Measurements from ENCODE around the gene ST6GALNAC3.

Gene ST6GALNAC3

DNA sequence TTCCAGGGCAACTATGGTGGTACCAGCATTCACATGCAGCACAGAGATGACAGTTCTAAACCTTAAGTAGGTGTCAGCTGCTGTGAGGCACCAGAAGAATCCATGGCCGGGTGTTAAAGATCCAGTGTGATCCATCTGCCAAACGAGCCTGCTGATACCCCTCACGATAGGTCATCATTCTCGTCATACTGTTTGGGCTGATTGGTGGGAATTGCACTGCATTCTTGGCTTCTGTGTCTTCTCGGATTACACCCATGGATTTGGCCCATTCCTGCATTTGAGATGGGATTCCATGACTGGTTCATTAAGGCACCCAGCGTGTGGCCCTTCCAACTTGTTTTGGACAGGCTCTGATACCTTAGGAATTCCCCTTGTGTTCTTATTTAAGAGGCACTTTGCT lies 55.2 kb downstream of the ST6GALNAC3 start:
- DNase-seq (ENCODE audit: insufficient read length, low spot score) (no peak), FAIRE-seq (no peak)
- no peak for TF ChIP-seq POLR2A (IDR thresholded peaks at IDR 0.05; ENCODE audit: low read depth, low read length)

DNA sequence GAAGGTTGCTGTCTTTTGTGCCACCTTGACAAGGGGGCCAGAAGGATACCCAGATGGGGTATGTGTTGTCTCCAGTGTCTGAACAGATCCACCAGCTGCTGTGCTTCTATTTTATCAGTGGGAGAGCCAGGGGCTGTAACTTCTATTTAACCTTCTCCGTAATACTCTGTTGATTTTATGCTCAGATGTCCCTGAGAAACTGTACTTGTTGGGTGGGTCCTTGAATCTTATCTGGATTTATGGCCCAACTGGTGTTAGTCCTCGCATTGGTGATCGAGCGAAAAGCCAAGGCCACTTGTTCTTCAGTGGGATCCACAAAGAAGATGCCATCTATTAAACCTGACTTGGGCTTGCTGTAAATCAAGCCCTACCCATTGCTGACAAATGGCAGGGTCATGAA lies 56.4 kb downstream of the ST6GALNAC3 start:
- no peak for TF ChIP-seq POLR2A (IDR thresholded peaks at IDR 0.05; ENCODE audit: low read depth, low read length)
- FAIRE-seq (no peak), DNase-seq (ENCODE audit: insufficient read length, low spot score) (no peak)

DNA sequence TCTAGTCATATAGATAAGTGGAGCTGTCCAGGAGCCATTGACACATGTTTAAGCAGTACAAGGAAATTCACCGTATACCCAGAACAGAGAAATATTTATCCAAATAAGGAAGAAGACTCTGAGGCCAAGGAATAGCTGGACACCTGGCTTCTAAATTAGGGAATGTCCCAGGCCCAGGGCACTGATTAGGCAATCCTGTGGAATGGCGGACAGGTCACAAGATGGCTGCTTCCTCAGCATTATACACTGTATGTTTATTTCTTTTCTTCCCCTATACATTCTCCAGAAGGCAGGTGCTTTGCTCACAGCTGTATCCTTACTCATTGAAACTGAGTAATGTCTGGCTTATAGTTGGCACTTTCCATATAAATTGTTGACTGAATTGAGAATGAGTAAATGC lies 59.4 kb downstream of the ST6GALNAC3 start:
- FAIRE-seq (no peak), DNase-seq (ENCODE audit: insufficient read length, low spot score) (no peak)
- no peak for TF ChIP-seq POLR2A (IDR thresholded peaks at IDR 0.05; ENCODE audit: low read depth, low read length)

DNA sequence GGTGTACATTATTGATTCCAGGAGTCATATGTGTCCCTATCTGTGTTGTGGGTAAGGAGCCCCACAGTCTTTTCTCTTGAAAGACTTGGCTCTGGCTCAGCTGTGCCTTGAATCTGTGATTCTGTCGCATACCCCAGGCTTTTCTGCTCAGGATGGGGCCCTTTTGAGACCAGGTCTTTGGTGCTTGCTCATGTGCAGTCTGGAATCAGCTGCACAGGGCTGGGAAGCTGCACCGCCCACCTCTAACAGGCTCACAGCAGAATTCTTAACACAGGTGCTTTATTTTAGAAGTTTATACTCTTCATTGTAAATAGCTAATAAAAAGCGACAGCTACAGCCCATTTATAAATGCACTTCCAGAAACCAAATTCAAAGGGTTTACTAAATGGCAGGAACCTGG lies 61.3 kb downstream of the ST6GALNAC3 start:
- DNase-seq (ENCODE audit: insufficient read length, low spot score) = no peak
- no peak for FAIRE-seq
- no peak for TF ChIP-seq POLR2A (IDR thresholded peaks at IDR 0.05; ENCODE audit: low read depth, low read length)

DNA sequence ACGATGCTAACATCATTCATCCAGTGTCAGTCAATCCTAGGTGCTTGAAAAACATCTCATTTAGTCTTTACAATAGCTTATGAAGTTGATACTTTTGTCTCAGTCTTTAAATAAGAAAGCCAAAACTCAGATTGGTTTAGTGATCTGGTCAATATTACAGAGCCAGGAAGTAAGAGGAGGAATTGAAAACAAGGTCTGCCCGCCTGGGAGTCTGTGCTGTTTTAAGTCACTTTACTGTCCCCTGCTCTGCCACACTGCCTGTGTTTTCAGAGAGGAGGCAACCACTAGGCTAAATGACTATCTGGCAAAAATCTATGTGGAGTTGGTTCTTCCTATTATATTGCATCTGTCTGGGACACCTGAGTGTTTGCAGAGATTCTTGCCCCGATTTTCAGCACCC lies 62.3 kb downstream of the ST6GALNAC3 start:
- no peak for TF ChIP-seq POLR2A (IDR thresholded peaks at IDR 0.05; ENCODE audit: low read depth, low read length)
- FAIRE-seq (no peak), DNase-seq (ENCODE audit: insufficient read length, low spot score) (no peak)

DNA sequence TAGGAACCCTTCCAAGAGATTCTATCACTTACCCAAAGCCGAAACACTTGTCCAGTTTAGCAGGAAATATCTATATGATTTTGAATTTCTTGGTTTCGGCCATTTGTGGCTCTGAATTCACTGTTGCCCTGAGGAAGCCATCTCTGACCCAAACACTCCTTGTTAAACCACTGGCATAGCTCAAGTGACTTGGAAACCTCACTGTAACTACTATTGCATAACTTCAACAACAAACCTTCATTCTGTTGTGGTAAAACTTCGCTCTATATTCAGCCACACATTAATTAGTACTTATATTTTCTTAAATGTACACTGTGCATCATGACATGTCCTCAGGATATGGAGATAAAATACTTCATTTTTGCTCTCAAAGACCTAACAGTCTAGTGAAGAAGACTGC lies 63.2 kb downstream of the ST6GALNAC3 start:
- no peak for TF ChIP-seq POLR2A (IDR thresholded peaks at IDR 0.05; ENCODE audit: low read depth, low read length)
- FAIRE-seq (no peak), DNase-seq (ENCODE audit: insufficient read length, low spot score) (no peak)

DNA sequence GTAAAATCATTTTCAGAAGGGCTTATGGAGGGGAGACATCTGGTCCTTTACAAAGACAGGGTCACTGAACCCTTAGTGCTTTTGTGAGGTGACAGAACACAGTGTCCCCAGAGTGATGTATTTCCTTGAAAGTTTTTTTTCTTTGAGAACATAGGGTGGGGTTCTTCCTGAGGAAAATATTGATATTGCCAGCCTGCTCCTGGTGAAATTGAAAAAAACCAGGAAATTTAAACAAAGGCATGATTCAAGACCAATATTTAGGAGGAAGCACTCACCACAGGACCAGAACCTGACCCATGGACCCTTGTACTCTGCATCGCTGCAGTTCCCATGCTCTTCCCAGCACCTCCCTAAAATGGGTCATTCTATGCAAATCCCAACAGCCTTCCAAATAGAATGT lies 63.7 kb downstream of the ST6GALNAC3 start:
- no peak for DNase-seq (ENCODE audit: insufficient read length, low spot score)
- no peak for TF ChIP-seq POLR2A (IDR thresholded peaks at IDR 0.05; ENCODE audit: low read depth, low read length)
- no peak for FAIRE-seq

DNA sequence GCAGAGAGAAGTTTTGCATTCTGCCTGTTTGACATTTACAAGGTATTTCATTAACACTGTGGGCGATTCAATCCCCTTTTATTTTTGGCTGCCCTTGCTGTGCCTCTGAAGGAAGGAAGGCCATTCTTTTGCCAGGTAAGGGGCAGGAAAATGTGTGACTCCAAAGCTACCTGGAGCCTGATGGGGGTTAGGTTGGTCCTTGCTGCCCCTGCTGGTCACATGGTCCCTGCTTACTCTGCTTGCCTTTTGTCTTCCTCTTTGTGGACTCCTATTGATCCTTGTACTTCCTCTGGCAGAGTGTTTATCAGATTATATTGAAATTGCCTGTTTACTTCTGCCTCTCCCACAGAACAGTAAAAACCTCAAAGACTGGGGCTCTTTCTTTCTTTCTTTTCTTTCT lies 65.7 kb downstream of the ST6GALNAC3 start:
- FAIRE-seq (no peak), DNase-seq (ENCODE audit: insufficient read length, low spot score) (no peak)
- TF ChIP-seq POLR2A (IDR thresholded peaks at IDR 0.05; ENCODE audit: low read depth, low read length) = no peak

DNA sequence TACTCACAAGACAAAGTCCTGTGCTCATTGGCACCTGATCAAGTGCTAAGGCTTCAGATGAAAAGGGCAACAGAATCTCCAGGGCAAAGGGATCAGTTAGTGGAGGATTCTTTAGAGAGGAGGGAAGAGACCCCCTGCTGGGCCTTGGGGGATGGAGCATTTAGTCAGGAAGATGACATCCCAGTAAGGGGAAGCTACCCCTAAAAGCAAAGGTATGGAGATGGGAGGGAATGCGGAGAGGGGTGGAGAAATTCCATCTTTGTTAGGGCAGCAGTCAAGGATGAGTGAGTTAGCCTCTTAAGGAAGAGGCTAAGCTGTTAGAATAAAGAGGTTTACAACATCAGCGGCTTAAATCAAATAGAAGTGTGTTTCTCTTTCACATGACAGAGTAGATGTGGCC lies 67.4 kb downstream of the ST6GALNAC3 start:
- no peak for FAIRE-seq
- no peak for DNase-seq (ENCODE audit: insufficient read length, low spot score)
- TF ChIP-seq POLR2A (IDR thresholded peaks at IDR 0.05; ENCODE audit: low read depth, low read length) = no peak

DNA sequence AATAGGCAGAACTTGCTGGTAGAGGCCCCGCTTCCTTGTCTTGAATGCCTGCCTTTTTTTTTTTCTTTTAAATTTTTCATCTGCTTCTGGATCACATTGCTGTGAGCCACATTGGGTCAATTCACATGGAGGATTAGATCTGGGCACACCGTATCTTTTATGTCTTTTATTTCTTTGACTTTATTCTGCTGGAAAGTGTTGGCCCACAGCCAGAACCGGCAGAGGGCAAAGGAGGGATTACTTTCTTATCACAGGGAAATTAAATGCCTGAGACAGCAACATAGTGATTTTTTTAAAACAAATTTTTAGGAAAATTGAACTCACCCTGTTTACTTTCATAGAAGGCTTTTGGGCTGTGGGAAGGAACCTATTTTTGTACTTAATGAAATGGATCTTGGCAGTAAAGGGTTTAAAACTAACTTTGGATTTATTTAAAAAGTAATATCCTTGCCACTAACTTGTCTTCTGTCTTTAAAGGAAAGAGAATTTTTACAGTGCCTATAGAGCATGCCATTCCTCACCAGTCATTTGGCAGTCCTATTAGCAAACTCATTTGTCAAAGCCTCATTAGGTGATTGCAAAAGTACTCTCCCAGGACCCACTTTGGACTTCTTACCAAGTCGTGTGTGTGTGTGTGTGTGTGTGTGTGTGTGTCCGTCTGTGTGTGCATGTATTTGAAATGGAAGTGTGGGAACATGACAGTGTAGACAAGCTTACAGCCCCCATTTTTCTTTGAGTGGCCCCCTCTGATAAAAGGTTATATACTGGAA lies 68.4 kb downstream of the ST6GALNAC3 start:
- no peak for FAIRE-seq
- DNase-seq (ENCODE audit: insufficient read length, low spot score) = no peak
- no peak for TF ChIP-seq POLR2A (IDR thresholded peaks at IDR 0.05; ENCODE audit: low read depth, low read length)

DNA sequence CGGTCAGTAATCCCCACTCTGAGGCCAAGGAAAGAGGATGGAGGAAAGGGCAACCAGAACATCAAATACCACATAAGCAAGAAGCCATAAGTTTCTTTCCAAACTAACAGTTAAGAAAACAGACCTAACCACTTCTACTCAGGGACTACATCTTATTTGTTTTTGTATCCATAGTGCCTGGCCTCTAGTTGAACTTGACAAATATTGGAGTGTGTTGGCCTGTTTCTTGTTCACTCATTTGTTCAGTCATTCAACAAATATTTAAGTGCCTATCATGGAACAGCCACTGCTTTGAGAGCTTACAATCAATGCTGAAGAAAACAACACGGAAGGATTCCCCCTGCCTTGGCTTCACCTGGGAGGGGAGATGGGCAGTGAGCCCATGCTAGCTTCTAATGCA lies 69.7 kb downstream of the ST6GALNAC3 start:
- DNase-seq (ENCODE audit: insufficient read length, low spot score) (no peak), FAIRE-seq (no peak)

DNA sequence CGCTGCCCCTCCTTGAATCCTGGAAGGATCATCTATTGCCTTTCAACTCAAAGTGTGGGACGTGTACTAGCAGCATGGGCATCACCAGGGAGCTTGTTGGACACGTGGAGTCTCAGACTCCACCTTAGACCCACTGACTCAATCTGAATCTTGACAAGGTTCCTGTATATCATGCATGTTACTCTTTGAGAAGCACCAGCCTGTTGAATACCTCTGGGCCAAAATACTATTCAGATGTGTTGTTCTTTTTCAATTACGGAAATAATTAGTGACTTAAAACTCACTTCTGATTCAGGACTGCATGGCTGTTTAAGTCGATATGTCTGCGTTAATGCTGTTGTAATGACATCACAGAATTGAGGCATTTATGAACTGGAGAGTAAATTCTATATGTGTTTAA lies 70.8 kb downstream of the ST6GALNAC3 start:
- FAIRE-seq (no peak), DNase-seq (ENCODE audit: insufficient read length, low spot score) (no peak)
- TF ChIP-seq POLR2A (IDR thresholded peaks at IDR 0.05; ENCODE audit: low read depth, low read length) = no peak

More for the DNA sequence above, 69.7 kb downstream of the ST6GALNAC3 start:
- TF ChIP-seq POLR2A (IDR thresholded peaks at IDR 0.05; ENCODE audit: low read depth, low read length) = no peak

DNA sequence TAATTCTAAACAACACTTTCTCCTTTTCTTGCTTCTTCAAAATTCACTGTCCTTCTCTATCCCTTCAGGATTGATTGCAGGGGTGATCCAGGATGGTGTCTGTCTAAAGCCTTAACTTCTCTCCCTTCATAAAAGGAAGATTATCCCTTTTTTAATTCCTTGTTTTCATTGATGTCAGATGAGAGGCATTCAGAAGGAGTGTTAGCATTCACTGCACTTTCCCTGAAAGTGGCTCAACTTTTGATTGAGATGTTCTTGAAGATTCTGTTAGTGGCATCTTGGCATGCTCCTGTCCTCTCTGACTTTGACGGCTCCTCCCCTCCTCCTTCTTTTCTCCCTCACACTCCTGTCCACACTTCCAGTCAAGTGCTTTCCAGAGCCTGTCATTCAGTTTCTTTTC lies 71.6 kb downstream of the ST6GALNAC3 start:
- no peak for FAIRE-seq
- DNase-seq (ENCODE audit: insufficient read length, low spot score) = no peak
- TF ChIP-seq POLR2A (IDR thresholded peaks at IDR 0.05; ENCODE audit: low read depth, low read length) = no peak

DNA sequence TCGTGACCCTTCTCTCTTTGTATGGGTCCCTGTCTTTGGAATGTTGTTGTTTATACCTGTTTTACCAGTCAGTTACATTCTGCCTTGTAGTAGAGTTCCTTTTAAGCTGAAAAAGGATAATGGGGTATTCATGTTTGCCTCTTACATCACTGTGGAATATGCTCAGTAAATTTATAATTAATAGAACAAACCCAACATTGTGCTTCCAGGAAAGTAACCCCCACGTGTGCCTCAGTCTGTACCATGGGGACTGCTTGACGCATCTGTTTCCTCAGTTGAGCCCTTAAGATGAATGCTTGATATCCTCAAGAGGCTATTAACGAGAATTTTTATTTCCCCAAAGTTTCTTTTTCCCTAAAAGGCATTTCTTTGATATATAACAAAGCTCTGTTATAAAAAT lies 73.4 kb downstream of the ST6GALNAC3 start:
- TF ChIP-seq POLR2A (IDR thresholded peaks at IDR 0.05; ENCODE audit: low read depth, low read length) = no peak
- FAIRE-seq (no peak), DNase-seq (ENCODE audit: insufficient read length, low spot score) (no peak)

DNA sequence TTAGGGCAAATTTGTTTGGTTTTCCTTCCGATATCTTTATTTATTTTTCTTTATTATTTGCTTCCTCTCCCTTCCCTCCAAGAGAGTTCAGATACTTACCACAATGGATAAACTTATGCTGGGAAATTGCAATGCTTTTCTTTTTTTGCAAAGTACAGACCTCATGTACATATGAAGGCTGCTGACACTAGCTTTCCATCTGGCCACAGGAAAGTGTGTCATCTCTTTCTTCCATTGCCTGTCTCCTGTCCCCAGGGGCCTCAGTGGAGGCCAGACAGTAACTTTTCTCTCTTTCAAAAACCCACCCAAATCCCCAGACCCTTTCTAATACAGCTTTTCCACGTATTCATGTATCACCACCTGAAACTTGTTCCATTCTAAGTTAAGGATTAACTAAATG lies 73.9 kb downstream of the ST6GALNAC3 start:
- TF ChIP-seq POLR2A (IDR thresholded peaks at IDR 0.05; ENCODE audit: low read depth, low read length) = no peak
- DNase-seq (ENCODE audit: insufficient read length, low spot score) = no peak
- no peak for FAIRE-seq

DNA sequence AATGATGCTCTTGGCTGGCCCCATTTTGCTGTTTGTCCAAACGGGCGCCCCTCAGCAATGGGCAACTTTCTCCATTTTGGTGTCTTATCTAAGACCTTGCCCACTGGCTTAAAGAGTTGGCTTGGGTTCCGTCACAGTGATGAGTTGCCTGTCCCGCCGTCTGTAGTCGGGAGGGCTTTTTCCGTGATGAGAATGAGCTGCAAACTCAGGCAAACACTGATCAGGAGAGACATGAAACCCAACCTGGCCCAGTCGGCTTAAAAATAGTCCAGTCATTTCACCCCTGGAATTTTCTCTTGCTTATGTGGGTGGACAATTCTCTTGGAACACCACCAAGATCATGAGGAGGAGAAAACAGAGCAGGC lies 79.3 kb downstream of the ST6GALNAC3 start:
- FAIRE-seq (no peak), DNase-seq (ENCODE audit: insufficient read length, low spot score) (no peak)
- TF ChIP-seq POLR2A (IDR thresholded peaks at IDR 0.05; ENCODE audit: low read depth, low read length) = no peak

All from H54 (cell line).